ENCODE data around the gene ANO4.

ANO4 gene

GRCh38 chr12:100795800-100796179 is 1.2 kb downstream of the ANO4 start:
- H3K4me3 ChIP-seq (ENCODE audit: low read length) = no peak overlapping the region
- DNase-seq (ENCODE audit: low read depth) = no peak
- TF ChIP-seq CTCF (conservative IDR thresholded peaks at IDR 0.05; ENCODE audit: low read length) = no peak

- TF ChIP-seq CTCF (conservative IDR thresholded peaks at IDR 0.05; ENCODE audit: low read length) = no peak
- no peak for DNase-seq (ENCODE audit: low read depth)
- no peak overlapping the region for H3K4me3 ChIP-seq (ENCODE audit: low read length)
These were observed 2.0 kb downstream of the ANO4 start for GRCh38 chr12:100796621-100797020.

GRCh38 chr12:100797246-100797645 is 2.7 kb downstream of the ANO4 start:
- TF ChIP-seq CTCF (conservative IDR thresholded peaks at IDR 0.05; ENCODE audit: low read length) = no peak
- no peak for DNase-seq (ENCODE audit: low read depth)
- H3K4me3 ChIP-seq (ENCODE audit: low read length) = no peak overlapping the region

GRCh38 chr12:100797786-100798185 is 3.2 kb downstream of the ANO4 start:
- TF ChIP-seq CTCF (conservative IDR thresholded peaks at IDR 0.05; ENCODE audit: low read length) = no peak
- no peak for DNase-seq (ENCODE audit: low read depth)
- H3K4me3 ChIP-seq (ENCODE audit: low read length) = no peak overlapping the region

GRCh38 chr12:100798286-100799160 is 3.9 kb downstream of the ANO4 start:
- no peak for DNase-seq (ENCODE audit: low read depth)
- TF ChIP-seq CTCF (conservative IDR thresholded peaks at IDR 0.05; ENCODE audit: low read length) = no peak
- H3K4me3 ChIP-seq (ENCODE audit: low read length) = no peak overlapping the region

GRCh38 chr12:100799770-100800169 is 5.2 kb downstream of the ANO4 start:
- TF ChIP-seq CTCF (conservative IDR thresholded peaks at IDR 0.05; ENCODE audit: low read length) = no peak
- H3K4me3 ChIP-seq (ENCODE audit: low read length) = no peak overlapping the region
- peak; percentile 33 for DNase-seq (ENCODE audit: low read depth)

- H3K4me3 ChIP-seq (ENCODE audit: low read length) = no peak overlapping the region
- no peak for TF ChIP-seq CTCF (conservative IDR thresholded peaks at IDR 0.05; ENCODE audit: low read length)
- DNase-seq (ENCODE audit: low read depth) = no peak
These were observed 6.1 kb downstream of the ANO4 start for GRCh38 chr12:100800723-100801122.

All from AG10803 (cell line).